Renal cortical epithelial cell (primary cell): ENCODE measurements around the gene ATXN2. TPM values are rescaled to one million over a fixed set of nuclear protein-coding genes. Genes with fewer than 3 reads are reported as not detected.
"Not testable (repeated sequence)": the region's sequence is repeated elsewhere in the genome, so short reads cannot be mapped to it uniquely, and the experiment has no call there.

Source experiments
- DNase-seq: peaks from one replicate; pipeline ENCODE4 v3.0.0-alpha.2; 2011; ENCODE audit warnings: low read depth
- total RNA-seq: library from RNA; depleted of rRNA; stranded (reverse); fragments of >200 nt; gene quantifications from 2 replicates; pipeline ENCODE4 v1.2.3, GENCODE V29; 2014

The ATXN2 gene
- total RNA-seq, 1 donor from 2014 or later = 59.4 TPM

GRCh38 chr12:111599453-111600204 lies 514 bp upstream of the ATXN2 start:
- DNase-seq = peak; percentile 49

DNA sequence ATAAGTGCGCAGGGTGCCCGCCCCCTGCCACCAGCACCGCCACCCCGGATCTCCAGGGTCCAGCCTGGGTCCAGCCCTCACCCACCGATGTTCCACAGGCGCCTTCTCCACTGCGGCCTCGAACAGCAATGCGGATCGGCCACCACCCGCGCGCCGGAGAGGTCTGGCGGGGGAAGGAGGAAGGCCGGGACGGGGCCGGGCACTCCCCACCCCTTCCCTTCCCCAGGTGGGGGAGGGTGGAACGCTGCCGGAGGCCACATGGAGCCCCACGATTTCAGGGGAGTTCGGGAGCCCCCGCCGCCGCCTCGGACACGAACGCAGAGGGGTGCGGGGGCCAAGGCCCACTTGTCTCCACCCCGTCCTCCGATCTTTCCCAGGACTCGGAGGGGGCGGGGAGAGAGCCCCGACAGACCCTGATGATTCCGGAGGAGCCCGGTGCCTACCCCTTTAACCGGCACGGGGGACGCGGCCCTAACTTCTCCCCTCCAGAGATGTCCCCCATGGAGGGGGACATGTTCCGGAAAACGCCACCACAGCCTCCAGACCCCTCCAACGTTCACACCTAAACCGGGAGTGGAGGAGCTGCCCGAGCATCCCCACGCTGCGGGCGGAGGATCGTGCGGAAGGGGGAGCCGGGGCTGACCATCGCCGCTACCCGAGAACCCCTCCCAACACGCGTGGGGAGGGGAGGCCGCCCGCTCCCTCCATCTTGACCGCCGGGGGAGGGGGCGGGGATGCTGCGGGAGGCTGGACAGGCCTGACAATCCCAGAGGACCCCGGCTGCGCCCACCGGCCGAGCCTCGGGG lies 1.1 kb downstream of the ATXN2 start:
- no peak for DNase-seq

DNA sequence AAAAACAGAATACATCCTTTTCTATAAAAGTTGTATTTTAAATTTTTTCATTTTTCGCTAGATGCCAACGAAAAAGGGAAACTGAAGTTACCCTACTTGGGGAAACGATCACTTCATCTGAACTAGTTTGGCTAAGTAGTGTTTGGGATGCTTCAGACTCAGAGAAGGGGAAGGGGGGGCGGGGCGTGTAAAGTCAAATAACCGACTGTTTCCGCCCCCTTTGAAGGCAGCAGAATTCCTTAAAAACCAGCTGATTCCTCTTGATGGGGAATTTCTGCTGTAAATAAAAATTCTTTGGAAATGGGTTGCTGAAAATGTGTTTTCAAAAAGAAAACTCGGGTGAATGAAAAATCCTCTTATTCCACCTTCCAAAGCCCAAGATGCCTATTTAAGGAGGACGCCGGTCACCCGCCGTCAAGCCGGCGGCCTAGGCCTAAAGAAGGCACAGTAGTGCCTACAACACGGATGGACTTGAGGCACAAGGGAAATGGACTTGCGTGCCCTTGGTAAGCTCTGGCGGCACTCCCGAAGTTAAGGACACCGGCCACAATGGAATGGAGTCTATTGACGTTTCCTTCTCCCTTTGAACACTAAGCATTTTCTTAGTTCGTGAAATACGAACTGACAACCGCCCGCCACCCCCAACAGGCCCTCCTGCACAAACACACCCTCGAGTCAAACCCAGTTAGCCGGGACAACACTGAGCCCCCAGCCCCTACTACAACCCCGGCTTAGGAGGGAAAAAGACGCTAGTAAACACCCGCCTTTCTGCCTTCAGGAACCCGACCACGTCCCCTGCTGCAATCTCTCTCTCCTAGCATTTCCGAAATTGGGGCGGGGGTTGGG lies 1.9 kb downstream of the ATXN2 start:
- peak; percentile 65 for DNase-seq

DNA sequence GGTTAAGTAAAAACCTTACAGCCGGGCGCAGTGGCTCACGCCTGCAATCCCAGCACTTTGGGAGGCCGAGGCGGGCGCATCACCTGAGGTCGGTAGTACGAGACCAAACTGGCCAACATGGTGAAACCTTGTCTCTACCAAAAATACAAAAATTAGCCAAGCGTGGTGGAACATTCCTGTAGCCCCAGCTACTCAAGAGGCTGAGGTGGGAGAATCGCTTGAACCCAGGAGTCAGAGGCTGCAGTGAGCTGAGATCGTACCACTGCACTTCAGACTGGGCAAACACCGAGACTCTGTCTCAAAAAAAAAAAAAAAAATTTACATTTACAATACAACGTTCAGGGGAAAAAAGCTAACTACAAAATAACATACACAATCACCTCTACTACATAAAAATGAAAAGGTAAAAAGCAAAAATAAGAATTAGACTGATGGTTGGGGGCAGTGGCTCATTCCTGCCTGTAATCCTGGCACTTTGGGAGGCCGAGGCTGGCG lies 3.7 kb downstream of the ATXN2 start:
- not testable (repeated sequence) for DNase-seq

DNA sequence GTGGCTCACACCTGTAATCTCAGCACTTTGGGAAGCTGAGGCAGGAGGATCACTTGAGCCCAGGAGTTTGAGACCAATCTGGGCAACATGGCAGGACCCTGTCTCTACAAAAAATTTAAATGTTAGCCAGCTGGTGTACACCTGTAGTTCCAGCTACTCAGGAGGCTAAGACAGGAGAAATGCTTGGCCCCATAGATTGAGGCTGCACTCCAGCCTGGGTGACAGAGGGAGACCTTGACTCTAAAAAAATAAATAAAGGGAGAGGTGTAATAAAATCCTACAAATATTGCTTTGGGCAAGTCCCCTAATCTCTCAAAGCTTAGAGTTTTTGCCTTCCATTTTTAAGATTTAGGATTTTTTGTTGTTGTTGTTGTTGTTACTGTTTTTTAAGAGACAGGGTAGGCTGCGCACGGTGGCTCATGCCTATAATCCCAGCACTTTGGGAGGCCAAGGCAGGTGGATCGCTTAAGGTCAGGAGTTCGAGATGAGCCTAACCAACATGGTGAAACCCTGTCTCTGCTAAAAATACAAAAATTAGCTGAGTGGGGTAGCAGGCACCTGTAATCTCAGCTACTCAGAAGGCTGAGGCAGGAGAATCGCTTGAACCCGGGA lies 7.6 kb downstream of the ATXN2 start:
- not testable (repeated sequence) for DNase-seq

DNA sequence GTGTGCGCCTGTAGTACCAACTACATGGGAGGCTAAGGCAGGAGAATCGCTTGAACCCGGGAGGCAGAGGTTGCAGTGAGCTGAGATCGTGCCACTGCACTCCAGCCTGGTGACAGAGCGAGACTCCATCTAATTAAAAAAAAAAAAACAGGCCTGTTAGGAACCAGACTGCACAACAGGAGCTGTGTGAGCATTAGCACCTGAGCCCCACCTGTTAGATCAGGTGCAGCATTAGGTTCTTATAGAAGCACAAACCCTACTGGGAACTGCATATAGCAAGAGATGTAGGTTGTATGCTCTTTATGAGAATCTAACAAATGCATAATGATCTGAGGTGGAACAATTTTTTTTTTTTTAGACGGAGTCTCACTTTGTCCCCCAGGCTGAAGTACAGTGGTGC lies 8.6 kb downstream of the ATXN2 start:
- DNase-seq = no peak

DNA sequence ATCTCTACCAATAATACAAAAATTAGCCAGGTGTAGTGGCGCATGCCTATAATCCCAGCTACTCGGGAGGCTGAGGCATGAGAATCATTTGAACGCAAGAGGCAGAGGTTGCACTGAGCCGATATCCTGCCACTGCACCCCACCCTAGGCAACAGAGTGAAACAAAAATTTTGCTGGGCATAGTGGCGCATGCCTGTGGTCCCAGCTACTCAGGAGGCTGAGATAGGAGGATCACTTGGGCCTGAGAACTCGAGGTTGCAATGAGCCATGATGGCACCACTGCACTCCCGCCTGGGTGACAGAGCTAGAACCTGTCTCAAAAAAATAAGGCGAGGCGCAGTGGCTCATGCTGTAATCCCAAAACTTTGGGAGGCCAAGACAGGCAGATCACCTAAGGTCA lies 9.5 kb downstream of the ATXN2 start:
- DNase-seq = no peak

GRCh38 chr12:111588010-111588409 lies 11.1 kb downstream of the ATXN2 start:
- DNase-seq = no peak

DNA sequence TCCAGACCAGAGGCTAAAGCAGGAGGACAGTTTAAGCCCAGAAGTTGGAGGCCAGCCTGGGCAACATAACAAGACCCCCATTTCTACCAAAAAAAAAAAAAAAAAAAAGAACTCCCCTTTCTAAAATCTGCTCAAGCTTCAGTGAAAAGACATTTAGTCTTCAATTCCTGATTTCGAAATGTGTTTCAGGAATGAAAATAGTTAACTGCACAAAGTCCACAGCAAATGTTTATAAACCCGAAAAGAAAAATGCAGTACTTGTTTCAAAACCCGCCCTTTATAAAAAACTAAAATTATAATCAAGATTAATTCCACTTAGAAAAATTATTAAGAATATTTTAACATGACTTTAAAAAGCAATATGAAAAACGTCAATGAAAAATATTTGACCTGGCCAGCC lies 12.1 kb downstream of the ATXN2 start:
- no peak for DNase-seq

DNA sequence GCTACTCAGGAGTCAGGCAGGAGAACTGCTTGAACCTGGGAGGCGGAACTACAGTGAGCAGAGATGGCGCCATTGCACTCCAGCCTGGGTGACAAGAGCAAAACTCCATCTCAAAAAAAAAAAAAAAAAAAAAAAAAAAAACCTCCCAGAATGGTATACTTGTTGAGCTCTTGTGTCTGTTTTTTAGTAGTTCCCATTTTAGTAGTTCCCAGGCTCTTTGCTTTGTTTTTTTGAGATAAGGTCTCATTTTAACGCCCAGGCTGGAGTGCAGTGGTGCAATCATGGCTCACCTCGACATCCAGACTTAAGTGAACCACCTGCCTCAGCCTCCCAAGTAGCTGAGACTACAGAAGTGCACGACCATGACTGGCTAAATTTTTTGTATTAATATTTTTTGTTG lies 13.4 kb downstream of the ATXN2 start:
- no peak for DNase-seq

GRCh38 chr12:111584959-111585358 lies 14.2 kb downstream of the ATXN2 start:
- peak; percentile 62 for DNase-seq

GRCh38 chr12:111583506-111583905 lies 15.6 kb downstream of the ATXN2 start:
- DNase-seq = not testable (repeated sequence)

GRCh38 chr12:111582133-111582747 lies 16.9 kb downstream of the ATXN2 start:
- no peak for DNase-seq

GRCh38 chr12:111581434-111582132 lies 17.5 kb downstream of the ATXN2 start:
- no peak for DNase-seq

GRCh38 chr12:111580737-111581136 lies 18.4 kb downstream of the ATXN2 start:
- no peak for DNase-seq

DNA sequence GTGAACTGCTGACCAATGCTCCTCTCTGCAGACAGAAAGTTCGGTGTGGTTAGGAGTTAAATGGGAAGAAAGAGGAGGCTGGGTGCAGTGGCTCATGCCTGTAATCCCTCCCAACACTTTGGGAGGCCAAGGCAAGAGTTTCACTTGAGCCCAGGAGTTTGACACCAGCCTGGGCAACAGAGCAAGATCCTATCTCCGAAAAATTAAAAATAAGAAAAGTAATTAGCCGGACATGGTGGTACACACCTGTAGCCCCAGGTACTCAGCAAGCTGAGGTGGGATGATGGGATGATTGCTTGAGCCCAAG lies 19.0 kb downstream of the ATXN2 start:
- DNase-seq = no peak

- DNase-seq = no peak
Measured at GRCh38 chr12:111578971-111579340, 20.2 kb downstream of the ATXN2 start.

- peak; percentile 80 for DNase-seq
Measured at GRCh38 chr12:111578276-111578970, 20.7 kb downstream of the ATXN2 start.

GRCh38 chr12:111574797-111575443 lies 24.2 kb downstream of the ATXN2 start:
- no peak for DNase-seq

DNA sequence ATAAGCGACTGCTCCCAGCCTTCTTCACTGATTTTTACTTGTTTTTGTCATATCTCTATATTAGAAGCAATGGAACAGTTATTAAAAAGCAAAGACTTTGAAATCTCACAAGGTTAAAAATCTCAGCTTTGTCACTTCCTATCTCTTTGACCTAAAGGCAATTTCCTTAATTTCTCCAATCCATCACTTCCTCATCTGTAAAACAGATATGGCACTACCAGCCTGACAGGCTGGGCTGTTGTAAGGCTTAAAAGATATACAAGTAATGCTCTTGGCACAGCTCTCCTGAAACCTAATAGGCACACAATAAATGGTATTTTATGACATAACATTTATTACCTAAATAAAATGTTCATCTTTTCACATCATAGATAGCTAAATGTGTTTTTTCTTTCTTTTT lies 25.6 kb downstream of the ATXN2 start:
- DNase-seq = no peak
